GM12801 (cell line): ENCODE results near the gene DHRS3.

Source experiments
- CTCF ChIP-seq: IDR thresholded peaks from one replicate; pipeline ENCODE4 v1.5.1; 2011; ENCODE audit warnings: control low read depth; ENCODE audit not compliant: insufficient read length; ENCODE audit errors: extremely low read depth

The DHRS3 gene

GRCh38 chr1:12530462-12531178, 87.4 kb downstream of the DHRS3 start:
- TF ChIP-seq CTCF = no peak

GRCh38 chr1:12529640-12530174, 88.3 kb downstream of the DHRS3 start:
- no peak for TF ChIP-seq CTCF

GRCh38 chr1:12528021-12528852, 89.8 kb downstream of the DHRS3 start:
- no peak for TF ChIP-seq CTCF

- TF ChIP-seq CTCF = no peak
Observed at GRCh38 chr1:12527564-12527963, 90.4 kb downstream of the DHRS3 start.

GRCh38 chr1:12525311-12526181, 92.5 kb downstream of the DHRS3 start:
- no peak for TF ChIP-seq CTCF

- TF ChIP-seq CTCF = no peak
Observed at GRCh38 chr1:12524266-12524665, 93.7 kb downstream of the DHRS3 start.

GRCh38 chr1:12521096-12521495, 96.9 kb downstream of the DHRS3 start:
- TF ChIP-seq CTCF = no peak
